ENCODE data around the gene ZNF180.
"Not testable (repeated sequence)": the region's sequence is repeated elsewhere in the genome, so short reads cannot be mapped to it uniquely, and the experiment has no call there.

ZNF180 gene

DNA sequence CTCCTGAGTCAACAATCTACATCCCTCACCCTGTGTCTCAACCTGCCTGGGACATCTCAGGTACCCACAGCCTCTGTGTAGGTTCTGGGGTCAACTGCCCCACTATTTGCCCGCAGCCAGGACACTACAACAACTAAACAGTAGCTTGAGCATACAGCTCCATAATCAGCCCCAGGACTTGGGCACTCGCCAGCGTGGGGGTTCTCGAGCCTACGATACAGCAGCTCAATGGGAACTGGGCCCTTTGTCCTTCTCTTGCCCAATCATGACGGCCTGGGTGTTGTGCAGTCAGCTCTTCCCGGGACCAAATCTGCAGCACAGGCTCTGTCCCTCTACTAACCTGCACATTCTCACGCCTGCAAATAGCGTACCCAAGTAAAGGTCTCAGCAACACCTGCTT lies 1.3 kb downstream of the ZNF180 start:
- no peak overlapping the region for H3K4me3 ChIP-seq (ENCODE audit: low read depth, low read length)

GRCh38 chr19:44496711-44497110 lies 3.6 kb downstream of the ZNF180 start:
- no peak overlapping the region for H3K4me3 ChIP-seq (ENCODE audit: low read depth, low read length)
- TF ChIP-seq, protein P1, sequence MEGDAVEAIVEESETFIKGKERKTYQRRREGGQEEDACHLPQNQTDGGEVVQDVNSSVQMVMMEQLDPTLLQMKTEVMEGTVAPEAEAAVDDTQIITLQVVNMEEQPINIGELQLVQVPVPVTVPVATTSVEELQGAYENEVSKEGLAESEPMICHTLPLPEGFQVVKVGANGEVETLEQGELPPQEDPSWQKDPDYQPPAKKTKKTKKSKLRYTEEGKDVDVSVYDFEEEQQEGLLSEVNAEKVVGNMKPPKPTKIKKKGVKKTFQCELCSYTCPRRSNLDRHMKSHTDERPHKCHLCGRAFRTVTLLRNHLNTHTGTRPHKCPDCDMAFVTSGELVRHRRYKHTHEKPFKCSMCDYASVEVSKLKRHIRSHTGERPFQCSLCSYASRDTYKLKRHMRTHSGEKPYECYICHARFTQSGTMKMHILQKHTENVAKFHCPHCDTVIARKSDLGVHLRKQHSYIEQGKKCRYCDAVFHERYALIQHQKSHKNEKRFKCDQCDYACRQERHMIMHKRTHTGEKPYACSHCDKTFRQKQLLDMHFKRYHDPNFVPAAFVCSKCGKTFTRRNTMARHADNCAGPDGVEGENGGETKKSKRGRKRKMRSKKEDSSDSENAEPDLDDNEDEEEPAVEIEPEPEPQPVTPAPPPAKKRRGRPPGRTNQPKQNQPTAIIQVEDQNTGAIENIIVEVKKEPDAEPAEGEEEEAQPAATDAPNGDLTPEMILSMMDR (IDR thresholded peaks at IDR 0.05; ENCODE audit: borderline replicate concordance, insufficient read depth, low read depth, low read length): no peak

More for the DNA sequence above, 1.3 kb downstream of the ZNF180 start:
- TF ChIP-seq, protein P1 (IDR thresholded peaks at IDR 0.05; ENCODE audit: borderline replicate concordance, insufficient read depth, low read depth, low read length): no peak

GRCh38 chr19:44476559-44477408 lies 23.5 kb downstream of the ZNF180 start:
- TF ChIP-seq, protein P1 (IDR thresholded peaks at IDR 0.05; ENCODE audit: borderline replicate concordance, insufficient read depth, low read depth, low read length): no peak
- no peak overlapping the region for H3K4me3 ChIP-seq (ENCODE audit: low read depth, low read length)

GRCh38 chr19:44468730-44469129 lies 31.6 kb downstream of the ZNF180 start:
- H3K4me3 ChIP-seq (ENCODE audit: low read depth, low read length): not testable (repeated sequence)

DNA sequence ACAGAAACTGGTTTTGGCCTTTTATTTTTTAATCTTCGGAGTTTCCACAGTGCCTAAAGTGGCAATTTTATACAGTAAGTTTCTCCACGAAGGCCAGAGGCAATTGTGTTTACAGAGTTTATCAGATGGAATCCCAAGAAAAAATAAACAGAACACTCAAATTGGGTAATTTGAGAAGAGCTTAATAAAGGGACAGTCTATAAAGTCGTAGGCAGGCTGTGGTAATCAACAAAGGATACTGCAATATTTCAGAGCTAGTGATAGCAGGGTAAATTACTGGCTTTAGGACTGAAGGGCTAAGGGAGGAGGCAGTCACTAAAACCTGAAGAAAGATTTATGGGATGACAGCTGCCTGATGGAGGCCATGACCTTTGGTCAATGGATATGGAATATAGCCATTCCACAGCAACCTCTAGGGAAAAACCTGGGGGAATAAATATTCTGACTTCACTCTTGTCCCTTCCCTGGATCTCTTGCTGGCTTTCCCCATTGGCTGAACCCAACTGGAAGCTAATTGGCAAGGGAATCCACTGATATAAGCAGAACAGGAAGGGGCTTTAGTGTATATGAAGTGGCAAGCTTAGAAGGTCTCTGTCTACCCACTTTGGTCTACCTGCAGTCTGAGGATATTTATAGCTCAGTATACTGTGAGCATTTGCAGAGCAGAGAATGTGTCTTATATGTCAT lies 37.6 kb downstream of the ZNF180 start:
- H3K4me3 ChIP-seq (ENCODE audit: low read depth, low read length): not testable (repeated sequence)

DNA sequence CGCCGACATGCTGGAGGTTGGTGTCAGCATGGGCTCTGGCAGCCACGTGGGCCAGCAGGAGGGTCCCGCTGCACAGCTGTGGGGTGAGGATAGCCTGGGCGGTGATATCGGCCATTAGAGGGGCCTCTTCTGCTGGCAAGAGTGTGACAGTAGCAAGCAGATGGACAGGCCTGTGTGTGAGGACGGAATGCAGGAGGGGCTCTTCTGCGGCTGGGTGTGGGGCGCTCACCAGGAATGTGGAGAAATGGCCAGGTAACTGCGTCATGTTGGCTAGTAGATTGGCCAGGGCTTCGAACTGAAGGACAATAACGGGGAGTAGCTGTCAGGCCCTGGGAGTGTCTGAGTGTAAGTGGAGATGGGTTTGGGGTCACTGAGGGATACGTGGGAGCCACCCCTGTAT lies 44.3 kb downstream of the ZNF180 start:
- H3K4me3 ChIP-seq (ENCODE audit: low read depth, low read length): not testable (repeated sequence)

DNA sequence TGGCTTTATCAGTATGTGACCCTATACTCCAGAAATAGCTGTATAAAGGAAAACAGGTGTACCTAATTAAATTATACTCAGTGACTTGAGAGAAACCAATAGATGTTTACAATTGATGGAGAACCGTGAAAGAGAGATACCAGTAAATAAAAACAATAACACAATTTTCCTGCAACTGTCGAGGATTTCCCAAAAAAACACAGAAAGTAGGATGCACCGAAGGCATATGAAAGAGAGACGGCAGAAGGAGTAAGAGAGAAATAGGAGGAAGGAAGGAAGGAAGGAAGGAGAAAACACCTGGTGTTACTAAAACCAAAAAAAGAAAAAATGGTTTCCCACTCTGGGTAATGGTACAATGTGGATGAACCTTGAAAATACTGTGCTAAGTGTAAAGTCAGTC lies 45.2 kb downstream of the ZNF180 start:
- H3K4me3 ChIP-seq (ENCODE audit: low read depth, low read length): no peak overlapping the region
- TF ChIP-seq, protein P1 (IDR thresholded peaks at IDR 0.05; ENCODE audit: borderline replicate concordance, insufficient read depth, low read depth, low read length): no peak

- no peak overlapping the region for H3K4me3 ChIP-seq (ENCODE audit: low read depth, low read length)
- TF ChIP-seq, protein P1 (IDR thresholded peaks at IDR 0.05; ENCODE audit: borderline replicate concordance, insufficient read depth, low read depth, low read length): no peak
Observed at GRCh38 chr19:44452367-44452766, 48.0 kb downstream of the ZNF180 start.
